Mononuclear cell (primary cell): ENCODE results near the gene P2RY6. TPM values are rescaled to one million over a fixed set of nuclear protein-coding genes. Genes with fewer than 3 reads are reported as not detected.

Experiments used
- H3K27me3 ChIP-seq: 2 replicates; pipeline ENCODE4 v1.6.0; 2011; ENCODE audit warnings: low read length, control low read depth; ENCODE audit not compliant: insufficient read depth
- H3K4me1 ChIP-seq: 2 replicates; pipeline ENCODE4 v1.5.1; 2011; ENCODE audit warnings: mild to moderate bottlenecking, low read length, control low read depth; ENCODE audit not compliant: insufficient read depth
- H3K4me3 ChIP-seq: 2 replicates; pipeline ENCODE4 v1.5.1; 2011; ENCODE audit warnings: mild to moderate bottlenecking, low read length, moderate library complexity
- H3K9me3 ChIP-seq: 2 replicates; pipeline ENCODE4 v1.5.1; 2011; ENCODE audit warnings: low read depth, mild to moderate bottlenecking, control low read depth, low read length
- total RNA-seq: library from RNA; depleted of rRNA; stranded (reverse); fragments of >200 nt; gene quantifications from one replicate; pipeline ENCODE4 v1.2.3, GENCODE V29; 2012

Gene P2RY6
- total RNA-seq, 1 donor, result 0.42 TPM

- Histone ChIP-seq H3K4me1 (peaks cover 36% of the 10 kb centered on the region), H3K27me3 (no peaks in the 10 kb centered on the region), H3K9me3 (no peaks in the 10 kb centered on the region), H3K4me3 (no peak overlapping the region)
Observed at GRCh38 chr11:73275381-73275750, 3.2 kb downstream of the P2RY6 start.

DNA sequence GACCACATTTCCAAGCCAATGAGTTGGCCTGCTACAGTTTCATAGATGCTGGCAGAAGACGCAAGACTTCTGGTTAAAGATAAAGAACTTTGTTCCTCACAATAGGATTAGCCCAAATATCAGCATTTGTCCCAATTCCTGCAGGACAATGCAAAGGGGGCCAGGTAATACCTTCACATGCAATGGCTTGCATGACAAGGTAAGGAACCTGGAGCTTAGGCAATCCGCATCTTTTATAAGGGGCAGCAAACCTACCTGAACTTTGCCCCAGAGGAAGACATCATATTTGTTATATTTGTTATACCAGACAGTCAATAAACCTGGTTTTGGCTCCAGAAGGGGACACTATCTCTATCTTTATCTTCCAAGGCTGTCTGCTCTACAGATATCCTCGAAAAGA, 5.3 kb downstream of the P2RY6 start:
- H3K4me1 ChIP-seq, result peaks cover 42% of the 10 kb centered on the region
- H3K4me3 ChIP-seq, result no peak overlapping the region
- no peaks in the 10 kb centered on the region for H3K27me3 ChIP-seq
- H3K9me3 ChIP-seq, result no peaks in the 10 kb centered on the region

DNA sequence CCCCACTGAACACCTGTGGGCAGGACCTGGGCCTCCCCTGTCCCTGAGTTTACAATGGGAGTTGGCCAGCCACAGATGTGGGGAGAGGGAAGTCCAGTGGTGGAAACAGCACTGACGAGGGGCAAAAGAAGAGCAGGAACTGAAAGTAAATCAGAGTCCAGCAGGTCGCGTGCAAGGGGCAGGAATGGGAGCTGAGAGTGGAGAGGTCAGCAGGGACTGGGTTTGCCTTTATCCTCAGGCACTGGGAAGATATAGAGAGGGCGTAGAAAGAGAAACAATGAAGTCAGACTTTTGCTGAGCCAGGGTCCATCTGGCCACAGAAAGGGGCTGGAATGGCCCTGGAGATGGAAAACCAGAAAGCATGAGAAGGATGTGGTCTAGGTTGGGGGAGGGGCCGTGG, 8.5 kb downstream of the P2RY6 start:
- Histone ChIP-seq H3K4me1 (peaks cover 34% of the 10 kb centered on the region), H3K27me3 (no peaks in the 10 kb centered on the region), H3K4me3 (no peak overlapping the region), H3K9me3 (no peaks in the 10 kb centered on the region)

DNA sequence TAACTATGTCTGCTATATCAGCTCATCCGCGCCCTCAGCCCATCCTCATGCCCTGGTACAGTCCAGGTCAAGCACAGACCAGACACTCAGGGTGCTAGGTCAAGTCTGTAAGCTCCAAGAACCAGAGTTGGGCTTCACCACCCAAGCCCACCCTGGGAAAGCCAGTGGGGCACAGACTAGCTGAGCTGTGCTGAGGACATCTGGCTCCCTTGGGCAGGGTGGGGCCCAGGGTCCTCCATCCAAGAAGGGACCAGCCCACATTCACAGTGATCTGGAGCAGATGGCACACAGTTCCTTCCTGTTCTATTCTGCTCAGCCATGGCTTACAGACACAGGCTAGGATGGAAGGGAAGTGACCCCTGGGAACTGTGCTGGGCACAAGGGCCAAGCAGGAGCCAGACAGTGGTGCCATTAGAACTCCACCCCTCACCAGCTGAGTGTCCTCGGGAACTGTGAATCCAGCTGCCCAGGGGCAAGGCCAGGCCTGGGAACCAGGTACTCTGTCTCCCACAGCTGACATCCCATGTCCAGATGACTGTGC, 9.1 kb downstream of the P2RY6 start:
- H3K9me3 ChIP-seq, result no peaks in the 10 kb centered on the region
- H3K4me3 ChIP-seq, result no peak overlapping the region
- peaks cover 34% of the 10 kb centered on the region for H3K4me1 ChIP-seq

GRCh38 chr11:73281796-73282660, 9.9 kb downstream of the P2RY6 start:
- no peak overlapping the region for H3K4me3 ChIP-seq
- no peaks in the 10 kb centered on the region for H3K9me3 ChIP-seq
- peaks cover 37% of the 10 kb centered on the region for H3K4me1 ChIP-seq
- H3K27me3 ChIP-seq, result no peaks in the 10 kb centered on the region

More for the DNA sequence above, 9.1 kb downstream of the P2RY6 start:
- no peaks in the 10 kb centered on the region for H3K27me3 ChIP-seq

- Histone ChIP-seq H3K9me3 (no peaks in the 10 kb centered on the region), H3K4me1 (peaks cover 51% of the 10 kb centered on the region), H3K27me3 (no peaks in the 10 kb centered on the region), H3K4me3 (no peak overlapping the region)
Observed at GRCh38 chr11:73283276-73284000, 11.3 kb downstream of the P2RY6 start.

DNA sequence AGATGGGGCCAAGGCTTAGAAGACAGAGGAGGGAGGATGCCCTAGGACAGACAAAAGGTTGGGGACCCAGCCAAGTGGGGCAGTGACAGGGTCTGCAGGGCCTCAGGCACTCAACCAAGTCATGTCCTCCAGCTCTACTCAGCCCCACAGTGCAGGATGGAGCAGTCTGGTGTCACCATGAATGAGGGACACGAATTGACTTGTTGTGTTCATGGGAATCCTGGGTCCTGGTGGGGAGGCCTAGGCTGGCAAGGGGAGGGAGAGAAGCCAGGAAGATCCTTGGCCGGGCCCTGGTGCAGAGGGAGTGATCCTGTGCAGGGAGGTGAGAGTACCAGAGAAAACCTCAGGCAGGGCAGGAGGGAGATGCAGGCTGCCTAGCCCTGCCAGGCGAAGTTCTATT, 12.0 kb downstream of the P2RY6 start:
- Histone ChIP-seq H3K4me1 (peaks cover 58% of the 10 kb centered on the region), H3K27me3 (no peaks in the 10 kb centered on the region), H3K4me3 (no peak overlapping the region), H3K9me3 (no peaks in the 10 kb centered on the region)

GRCh38 chr11:73285721-73286120, 13.6 kb downstream of the P2RY6 start:
- Histone ChIP-seq H3K27me3 (no peaks in the 10 kb centered on the region), H3K4me3 (no peak overlapping the region), H3K9me3 (no peaks in the 10 kb centered on the region), H3K4me1 (peaks cover 62% of the 10 kb centered on the region)

GRCh38 chr11:73286240-73286810, 14.2 kb downstream of the P2RY6 start:
- Histone ChIP-seq H3K27me3 (no peaks in the 10 kb centered on the region), H3K4me1 (peaks cover 56% of the 10 kb centered on the region), H3K4me3 (no peak overlapping the region), H3K9me3 (no peaks in the 10 kb centered on the region)

GRCh38 chr11:73287400-73288101, 15.4 kb downstream of the P2RY6 start:
- Histone ChIP-seq H3K27me3 (no peaks in the 10 kb centered on the region), H3K9me3 (no peaks in the 10 kb centered on the region), H3K4me1 (peaks cover 48% of the 10 kb centered on the region), H3K4me3 (no peak overlapping the region)

GRCh38 chr11:73288192-73288872, 16.2 kb downstream of the P2RY6 start:
- Histone ChIP-seq H3K27me3 (no peaks in the 10 kb centered on the region), H3K9me3 (no peaks in the 10 kb centered on the region), H3K4me1 (peaks cover 42% of the 10 kb centered on the region), H3K4me3 (no peak overlapping the region)

- H3K9me3 ChIP-seq, result no peaks in the 10 kb centered on the region
- peaks cover 35% of the 10 kb centered on the region for H3K4me1 ChIP-seq
- H3K4me3 ChIP-seq, result no peak overlapping the region
- no peaks in the 10 kb centered on the region for H3K27me3 ChIP-seq
Observed at GRCh38 chr11:73288873-73289707, 17.0 kb downstream of the P2RY6 start.

- Histone ChIP-seq H3K9me3 (no peaks in the 10 kb centered on the region), H3K4me3 (no peak overlapping the region), H3K4me1 (peaks cover 33% of the 10 kb centered on the region), H3K27me3 (no peaks in the 10 kb centered on the region)
Observed at GRCh38 chr11:73290536-73290935, 18.4 kb downstream of the P2RY6 start.
